HCT116 (cell line): ENCODE measurements around the gene DMBX1. TPM values are rescaled to one million over a fixed set of nuclear protein-coding genes. Genes with fewer than 3 reads are reported as not detected.

Experiments
- ATAC-seq: fragments of 200-7000 bp; cut with Tn5 transposase; 2 replicates; pipeline ENCODE4 v1.9.1; 2020; ENCODE audit warnings: mild to moderate bottlenecking, moderate library complexity
- BruUV-seq: library from RNA; stranded (reverse); fragments of 400-500 nt; replicated peaks from 2 replicates; lab custom pipeline; 2021; lab: Mats Ljungman, UMichigan
- CTCF ChIA-PET: fragments of 300-600 bp; sonication (Branson Sonifier 250); formaldehyde crosslinking; loops from one replicate; lab custom pipeline; 2021; ENCODE audit warnings: antibody characterized with exemption; lab: Charles Lee
- POLR2A ChIA-PET: fragments of 300-600, 350-600 bp; sonication (Branson Sonifier 250); formaldehyde crosslinking; loops from one replicate; lab custom pipeline; 2021; ENCODE audit warnings: antibody characterized with exemption; lab: Charles Lee
- RAD21 ChIA-PET, 2 experiments: fragments of 300-600 bp; sonication (Branson Sonifier 250); formaldehyde crosslinking; loops; one replicate each; lab custom pipeline; 2023; ENCODE audit warnings: low total read pairs in 2 of 2; ENCODE audit not compliant: uncharacterized antibody in 2 of 2, unreplicated experiment in 2 of 2, low non-redundant PET in 1 of 2; lab: Charles Lee
- DNase-seq: peaks from one replicate; pipeline ENCODE4 v3.0.0-alpha.2; 2010; ENCODE audit warnings: low read depth, low spot score
- H2AFZ ChIP-seq: fragments of 200-600 bp; shearing (Covaris generic), sonication (generic); 2 replicates; pipeline ENCODE4 v1.6.1; 2017; ENCODE audit warnings: low read depth, mixed run types, mixed read lengths, antibody characterized with exemption, low read length; ENCODE audit not compliant: poor library complexity, severe bottlenecking
- H3K27ac ChIP-seq: 2 replicates; pipeline ENCODE4 v1.5.1; 2012; ENCODE audit warnings: low read depth, low read length
- H3K27me3 ChIP-seq: fragments of 200-600 bp; sonication (generic); 2 replicates; pipeline ENCODE4 v1.6.1; 2016; ENCODE audit warnings: mixed run types, low read length, mixed read lengths; ENCODE audit not compliant: insufficient read depth
- H3K36me3 ChIP-seq, 2 experiments: fragments of 200-500 bp in 1 of 2; fragments of 200-600 bp in 1 of 2; sonication (Bioruptor generic) in 1 of 2; sonication (generic) in 1 of 2; 2 replicates each; pipeline versions ENCODE4 v1.5.1 to v1.6.1; 2014 to 2016; ENCODE audit warnings: low read length in 2 of 2, inconsistent platforms in 1 of 2, mixed read lengths in 1 of 2, mixed run types in 1 of 2; ENCODE audit not compliant: insufficient read depth in 2 of 2, control insufficient read depth in 1 of 2
- H3K4me1 ChIP-seq, 2 experiments: fragments of 200-600 bp in 1 of 2; sonication (generic) in 1 of 2; 2 replicates each; pipeline versions ENCODE4 v1.5.1 to v1.6.1; 2012 to 2017; ENCODE audit warnings: low read length in 2 of 2, inconsistent platforms in 1 of 2, mild to moderate bottlenecking in 1 of 2, mixed read lengths in 1 of 2, mixed run types in 1 of 2, moderate library complexity in 1 of 2; ENCODE audit not compliant: insufficient read depth in 2 of 2, control insufficient read depth in 1 of 2
- H3K4me2 ChIP-seq: fragments of 200-600 bp; sonication (generic); 2 replicates; pipeline ENCODE4 v1.6.1; 2017; ENCODE audit warnings: mixed run types, low read length, mixed read lengths
- H3K4me3 ChIP-seq, 2 experiments: fragments of 200-600 bp in 1 of 2; sonication (generic) in 1 of 2; replicated peaks in 1 of 2; 2 replicates each; pipeline ENCODE4 v1.5.1; 2011 to 2016; ENCODE audit warnings: low read length in 2 of 2, control low read depth in 1 of 2, low read depth in 1 of 2, mild to moderate bottlenecking in 1 of 2, mixed read lengths in 1 of 2, mixed run types in 1 of 2
- H3K79me2 ChIP-seq: fragments of 200-600 bp; sonication (generic); 2 replicates; pipeline ENCODE4 v1.6.1; 2017; ENCODE audit warnings: mild to moderate bottlenecking, mixed run types, low read length, moderate library complexity, mixed read lengths; ENCODE audit not compliant: insufficient read depth
- H3K9ac ChIP-seq: fragments of 200-600 bp; sonication (generic); 2 replicates; pipeline ENCODE4 v1.6.1; 2016; ENCODE audit warnings: low read length, mixed read lengths
- H3K9me2 ChIP-seq: fragments of 200-600 bp; sonication (generic), shearing (Covaris generic); 2 replicates; pipeline ENCODE4 v1.6.1; 2017; ENCODE audit warnings: mixed run types, mild to moderate bottlenecking, moderate library complexity; ENCODE audit not compliant: insufficient read depth
- H3K9me3 ChIP-seq, 2 experiments: fragments of 200-500 bp in 1 of 2; fragments of 200-600 bp in 1 of 2; sonication (Bioruptor generic) in 1 of 2; sonication (generic) in 1 of 2; 2 replicates each; pipeline ENCODE4 v1.6.1; 2014 to 2017; ENCODE audit warnings: low read length in 2 of 2, mixed read lengths in 2 of 2, inconsistent platforms in 1 of 2, low read depth in 1 of 2, mild to moderate bottlenecking in 1 of 2, mixed run types in 1 of 2, moderate library complexity in 1 of 2; ENCODE audit not compliant: control insufficient read depth in 1 of 2, insufficient read depth in 1 of 2
- H4K20me1 ChIP-seq: fragments of 200-600 bp; sonication (generic), shearing (Covaris generic); 2 replicates; pipeline ENCODE4 v1.6.1; 2017; ENCODE audit warnings: mixed run types, mild to moderate bottlenecking, moderate library complexity; ENCODE audit not compliant: insufficient read depth
- CBX3 ChIP-seq: IDR thresholded peaks from 2 replicates; pipeline ENCODE4 v1.6.1; 2012; ENCODE audit warnings: low read depth
- EZH2 ChIP-seq: fragments of 200-600 bp; sonication (generic); IDR thresholded peaks from 2 replicates; pipeline ENCODE4 v1.6.1; 2017; ENCODE audit warnings: antibody characterized with exemption, mixed run types
- FOSL1 ChIP-seq: IDR thresholded peaks from 2 replicates; pipeline ENCODE4 v1.6.1; 2012; ENCODE audit warnings: low read depth
- POLR2A ChIP-seq: IDR thresholded peaks from 2 replicates; pipeline ENCODE4 v1.7.0; 2011; ENCODE audit warnings: borderline replicate concordance; ENCODE audit not compliant: insufficient read depth, insufficient read length; ENCODE audit errors: extremely low read depth
- POLR2AphosphoS5 ChIP-seq: IDR thresholded peaks from 2 replicates; pipeline ENCODE4 v1.6.1; 2011; ENCODE audit warnings: mild to moderate bottlenecking, low read depth, low read length, moderate library complexity
- SP1 ChIP-seq: IDR thresholded peaks from 2 replicates; pipeline ENCODE4 v1.6.1; 2012; ENCODE audit warnings: low read depth
- SRF ChIP-seq: IDR thresholded peaks from 2 replicates; pipeline ENCODE4 v1.6.1; 2012; ENCODE audit warnings: low read depth
- YY1 ChIP-seq: IDR thresholded peaks from 2 replicates; pipeline ENCODE4 v1.6.1; 2011; ENCODE audit warnings: low read length, low read depth, moderate library complexity, mild to moderate bottlenecking; ENCODE audit not compliant: insufficient replicate concordance; ENCODE audit errors: extremely low read depth
- intact Hi-C: fragments of 100-400 bp; cut with micrococcal nuclease; formaldehyde crosslinking; loops from 2 replicates; pipeline ENCODE4 v1.10.0; 2022
- total RNA-seq: library from RNA; stranded (reverse); gene quantifications from one replicate; pipeline ENCODE4 v1.2.1, GENCODE V29; 2021; ENCODE audit not compliant: unreplicated experiment
- TF ChIP-seq, protein P1 (sequence below), 3 experiments: fragments of 200-600 bp in 1 of 3; sonication (generic) in 1 of 3; IDR thresholded peaks in 2 of 3; conservative IDR thresholded peaks in 1 of 3; 2 replicates each; pipeline ENCODE4 v1.5.1; 2012 to 2017; ENCODE audit warnings: low read depth in 2 of 3, low read length in 2 of 3, antibody characterized with exemption in 1 of 3, borderline replicate concordance in 1 of 3, control low read depth in 1 of 3, mild to moderate bottlenecking in 1 of 3, mixed read lengths in 1 of 3, mixed run types in 1 of 3, moderate library complexity in 1 of 3; ENCODE audit not compliant: insufficient read depth in 1 of 3

The DMBX1 gene
- total RNA-seq, 1 experiment from 2014 or later, result 4.3 TPM

DNA sequence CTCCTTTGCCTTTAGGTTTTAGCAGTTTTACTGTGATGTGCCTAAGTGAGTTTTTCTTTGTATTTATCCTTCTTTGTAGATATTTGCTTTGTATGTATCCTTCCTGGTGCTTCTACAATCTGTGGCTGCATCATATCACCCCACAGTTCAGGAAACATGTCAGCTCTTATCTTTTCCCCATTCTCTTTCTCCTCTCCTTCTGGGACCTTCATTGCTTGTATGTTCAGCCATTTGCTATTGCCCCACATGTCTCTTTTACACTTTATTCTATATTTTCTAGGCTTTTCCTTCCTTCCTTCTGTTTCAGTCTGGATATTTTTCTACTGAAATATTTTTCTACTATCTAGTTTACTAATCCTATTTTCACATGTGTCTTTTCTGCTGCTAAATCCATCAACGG is 46.9 kb downstream of the DMBX1 start:
- TF ChIP-seq FOSL1, result no peak
- TF ChIP-seq POLR2AphosphoS5, result no peak
- no peak for TF ChIP-seq CBX3
- TF ChIP-seq, protein P1, sequence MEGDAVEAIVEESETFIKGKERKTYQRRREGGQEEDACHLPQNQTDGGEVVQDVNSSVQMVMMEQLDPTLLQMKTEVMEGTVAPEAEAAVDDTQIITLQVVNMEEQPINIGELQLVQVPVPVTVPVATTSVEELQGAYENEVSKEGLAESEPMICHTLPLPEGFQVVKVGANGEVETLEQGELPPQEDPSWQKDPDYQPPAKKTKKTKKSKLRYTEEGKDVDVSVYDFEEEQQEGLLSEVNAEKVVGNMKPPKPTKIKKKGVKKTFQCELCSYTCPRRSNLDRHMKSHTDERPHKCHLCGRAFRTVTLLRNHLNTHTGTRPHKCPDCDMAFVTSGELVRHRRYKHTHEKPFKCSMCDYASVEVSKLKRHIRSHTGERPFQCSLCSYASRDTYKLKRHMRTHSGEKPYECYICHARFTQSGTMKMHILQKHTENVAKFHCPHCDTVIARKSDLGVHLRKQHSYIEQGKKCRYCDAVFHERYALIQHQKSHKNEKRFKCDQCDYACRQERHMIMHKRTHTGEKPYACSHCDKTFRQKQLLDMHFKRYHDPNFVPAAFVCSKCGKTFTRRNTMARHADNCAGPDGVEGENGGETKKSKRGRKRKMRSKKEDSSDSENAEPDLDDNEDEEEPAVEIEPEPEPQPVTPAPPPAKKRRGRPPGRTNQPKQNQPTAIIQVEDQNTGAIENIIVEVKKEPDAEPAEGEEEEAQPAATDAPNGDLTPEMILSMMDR (IDR thresholded peaks at IDR 0.05 in 2 of 3, conservative IDR thresholded peaks at IDR 0.05 in 1 of 3; ENCODE audit: borderline replicate concordance in 1 of 3, insufficient read depth in 1 of 3, low read depth in 2 of 3, low read length in 2 of 3), result no peak
- no peak for TF ChIP-seq POLR2A
- no peak for TF ChIP-seq EZH2
- no peak for TF ChIP-seq SRF
- TF ChIP-seq YY1, result no peak
- no peak for TF ChIP-seq SP1
- TF ChIP-seq, all 23 proteins: peak for 0
- Histone ChIP-seq H3K4me1 (peaks cover 2 to 15% of the 10 kb centered on the region in 2 experiments; a peak in 3 of 4 replicates), H3K79me2 (no peaks in the 10 kb centered on the region), H4K20me1 (no peaks in the 10 kb centered on the region), H3K4me3 (no peak overlapping the region), H3K9me2 (no peaks in the 10 kb centered on the region), H2AFZ (no peak overlapping the region), H3K27ac (no peak overlapping the region), H3K4me2 (no peak overlapping the region), H3K9me3 (no peaks in the 10 kb centered on the region), H3K36me3 (no peaks in the 10 kb centered on the region), H3K27me3 (0 out of 2 replicates have a peak, but pooled peaks cover 3% of the 10 kb centered on the region), H3K9ac (no peak overlapping the region)
- DNase-seq, result no peak
- ChIA-PET POLR2A (no interaction called here), CTCF (interaction anchor here (0.7 to 2.5 kb wide), 2 partner anchors 95 to 127 kb away, joined by 5 to 18 read pairs; no protein-coding TSS in a partner anchor), RAD21 (no interaction called here)
- intact Hi-C loops, result loop anchor here (5.0 kb wide), 1 partner anchor 191 kb away; no protein-coding TSS in a partner anchor
- ATAC-seq, result no peak
- no TSS peak for BruUV-seq
